Caco-2 (cell line): ENCODE data around the gene PLCB4. TPM values are rescaled to one million over a fixed set of nuclear protein-coding genes. Genes with fewer than 3 reads are reported as not detected.

Source experiments
- BruUV-seq: library from RNA; stranded (reverse); fragments of 400-500 nt; replicated peaks from 2 replicates; lab custom pipeline; 2021; lab: Mats Ljungman, UMichigan
- CTCF ChIA-PET: fragments of 300-600 bp; sonication (Branson Sonifier 250); formaldehyde crosslinking; loops from one replicate; lab custom pipeline; 2022; ENCODE audit warnings: antibody characterized with exemption; lab: Charles Lee
- POLR2A ChIA-PET: fragments of 300-600 bp; sonication (Branson Sonifier 250); formaldehyde crosslinking; loops from one replicate; lab custom pipeline; 2022; ENCODE audit warnings: antibody characterized with exemption; lab: Charles Lee
- DNase-seq, 2 experiments: peaks; one replicate each; pipeline versions ENCODE4 v3.0.0 to v3.0.0-alpha.2; 2020 to 2022
- H3K27me3 ChIP-seq: replicated peaks from 2 replicates; pipeline ENCODE4 v1.6.0; 2011; ENCODE audit warnings: low read length; ENCODE audit not compliant: control insufficient read depth, insufficient read depth
- H3K36me3 ChIP-seq: 2 replicates; pipeline ENCODE4 v1.5.1; 2011; ENCODE audit warnings: low read length; ENCODE audit not compliant: control insufficient read depth, insufficient read depth
- H3K4me1 ChIP-seq: fragments of 250-450 bp; sonication (Bioruptor Pico); 2 replicates; pipeline ENCODE4 v1.5.1; 2020; ENCODE audit warnings: mild to moderate bottlenecking
- H3K4me3 ChIP-seq: 2 replicates; pipeline ENCODE4 v1.5.1; 2011; ENCODE audit warnings: low read depth, mild to moderate bottlenecking, control low read depth, low read length
- H3K9me3 ChIP-seq: fragments of 250-450 bp; sonication (Bioruptor Pico); 2 replicates; pipeline ENCODE4 v1.5.1; 2020; ENCODE audit warnings: mild to moderate bottlenecking, moderate library complexity
- H3K27ac Mint-ChIP-seq: one replicate; pipeline ENCODE4 v1.8.0; 2022; ENCODE audit warnings: mixed read lengths; ENCODE audit not compliant: unreplicated experiment
- H3K27me3 Mint-ChIP-seq: one replicate; pipeline ENCODE4 v1.8.0; 2022; ENCODE audit warnings: mixed read lengths; ENCODE audit not compliant: insufficient read depth, unreplicated experiment
- H3K36me3 Mint-ChIP-seq: one replicate; pipeline ENCODE4 v1.8.0; 2022; ENCODE audit warnings: mild to moderate bottlenecking, mixed read lengths; ENCODE audit not compliant: insufficient read depth, unreplicated experiment
- H3K4me1 Mint-ChIP-seq: one replicate; pipeline ENCODE4 v1.8.0; 2022; ENCODE audit warnings: low read depth, mixed read lengths; ENCODE audit not compliant: unreplicated experiment
- H3K4me3 Mint-ChIP-seq: one replicate; pipeline ENCODE4 v1.8.0; 2022; ENCODE audit warnings: mild to moderate bottlenecking, moderate library complexity, mixed read lengths; ENCODE audit not compliant: unreplicated experiment
- H3K9me3 Mint-ChIP-seq: one replicate; pipeline ENCODE4 v1.8.0; 2022; ENCODE audit warnings: mixed read lengths; ENCODE audit not compliant: unreplicated experiment
- intact Hi-C: fragments of 100-400 bp; cut with micrococcal nuclease; formaldehyde crosslinking; loops from one replicate; pipeline ENCODE4 v1.10.0; 2022; ENCODE audit not compliant: unreplicated experiment
- total RNA-seq: library from RNA; stranded (reverse); gene quantifications from 2 replicates; pipeline ENCODE4 v1.2.3, GENCODE V29; 2022
- TF ChIP-seq, protein P1 (sequence below), 2 experiments: fragments of 200-600 bp in 1 of 2; IDR thresholded peaks; 1 replicate in 1 of 2; 2 replicates in 1 of 2; pipeline versions ENCODE4 v1.5.1 to v1.8.0; 2011 to 2022; ENCODE audit warnings: antibody characterized with exemption in 1 of 2, control low read depth in 1 of 2, inconsistent platforms in 1 of 2, low read depth in 1 of 2, low read length in 1 of 2, mild to moderate bottlenecking in 1 of 2, moderate library complexity in 1 of 2; ENCODE audit not compliant: insufficient read depth in 1 of 2, severe bottlenecking in 1 of 2, unreplicated experiment in 1 of 2

The PLCB4 gene
- total RNA-seq, 1 experiment from 2014 or later: 3.0 TPM

DNA sequence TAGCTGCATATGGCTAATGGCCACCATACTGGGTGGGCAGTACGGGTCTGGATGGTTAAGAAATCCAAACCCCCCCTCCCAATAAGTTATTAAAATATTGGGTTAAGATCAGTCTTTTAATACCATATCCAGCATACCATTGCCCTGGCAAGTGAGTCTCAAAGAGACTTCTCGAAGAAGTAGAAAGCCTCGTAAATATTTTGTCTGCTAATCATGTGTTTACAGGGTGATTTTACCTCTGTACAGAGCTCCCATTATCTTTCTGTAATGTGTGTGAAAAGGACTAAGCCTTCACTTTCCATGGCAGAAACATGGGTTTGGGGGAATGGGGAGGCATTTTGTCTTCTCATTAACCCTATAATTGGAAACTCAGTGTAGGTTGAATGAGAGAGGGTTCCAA lies 270.8 kb downstream of the PLCB4 start:
- H3K27me3 ChIP-seq: no peaks in the 10 kb centered on the region
- TF ChIP-seq, protein P1, sequence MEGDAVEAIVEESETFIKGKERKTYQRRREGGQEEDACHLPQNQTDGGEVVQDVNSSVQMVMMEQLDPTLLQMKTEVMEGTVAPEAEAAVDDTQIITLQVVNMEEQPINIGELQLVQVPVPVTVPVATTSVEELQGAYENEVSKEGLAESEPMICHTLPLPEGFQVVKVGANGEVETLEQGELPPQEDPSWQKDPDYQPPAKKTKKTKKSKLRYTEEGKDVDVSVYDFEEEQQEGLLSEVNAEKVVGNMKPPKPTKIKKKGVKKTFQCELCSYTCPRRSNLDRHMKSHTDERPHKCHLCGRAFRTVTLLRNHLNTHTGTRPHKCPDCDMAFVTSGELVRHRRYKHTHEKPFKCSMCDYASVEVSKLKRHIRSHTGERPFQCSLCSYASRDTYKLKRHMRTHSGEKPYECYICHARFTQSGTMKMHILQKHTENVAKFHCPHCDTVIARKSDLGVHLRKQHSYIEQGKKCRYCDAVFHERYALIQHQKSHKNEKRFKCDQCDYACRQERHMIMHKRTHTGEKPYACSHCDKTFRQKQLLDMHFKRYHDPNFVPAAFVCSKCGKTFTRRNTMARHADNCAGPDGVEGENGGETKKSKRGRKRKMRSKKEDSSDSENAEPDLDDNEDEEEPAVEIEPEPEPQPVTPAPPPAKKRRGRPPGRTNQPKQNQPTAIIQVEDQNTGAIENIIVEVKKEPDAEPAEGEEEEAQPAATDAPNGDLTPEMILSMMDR (IDR thresholded peaks at IDR 0.05; ENCODE audit: insufficient read depth in 1 of 2, low read depth in 1 of 2, low read length in 1 of 2, severe bottlenecking in 1 of 2, unreplicated experiment in 1 of 2): no peak
- CTCF ChIA-PET: no interaction called here
- no peaks in the 10 kb centered on the region for H3K9me3 Mint-ChIP-seq
- H3K9me3 ChIP-seq: no peaks in the 10 kb centered on the region
- no peaks in the 10 kb centered on the region for H3K4me1 ChIP-seq
- H3K4me1 Mint-ChIP-seq: no peaks in the 10 kb centered on the region
- POLR2A ChIA-PET: interaction anchor here (0.9 kb wide), 1 partner anchor 12 kb away, joined by 3 read pairs; no protein-coding TSS in a partner anchor
- no peak overlapping the region for H3K4me3 ChIP-seq
- H3K36me3 Mint-ChIP-seq: no peaks in the 10 kb centered on the region
- intact Hi-C loops: no loop called here
- H3K27me3 Mint-ChIP-seq: peaks cover 5% of the 10 kb centered on the region
- no peak for DNase-seq
- BruUV-seq: no TSS peak
- no peak overlapping the region for H3K27ac Mint-ChIP-seq
- no peaks in the 10 kb centered on the region for H3K36me3 ChIP-seq
- H3K4me3 Mint-ChIP-seq: no peak overlapping the region

DNA sequence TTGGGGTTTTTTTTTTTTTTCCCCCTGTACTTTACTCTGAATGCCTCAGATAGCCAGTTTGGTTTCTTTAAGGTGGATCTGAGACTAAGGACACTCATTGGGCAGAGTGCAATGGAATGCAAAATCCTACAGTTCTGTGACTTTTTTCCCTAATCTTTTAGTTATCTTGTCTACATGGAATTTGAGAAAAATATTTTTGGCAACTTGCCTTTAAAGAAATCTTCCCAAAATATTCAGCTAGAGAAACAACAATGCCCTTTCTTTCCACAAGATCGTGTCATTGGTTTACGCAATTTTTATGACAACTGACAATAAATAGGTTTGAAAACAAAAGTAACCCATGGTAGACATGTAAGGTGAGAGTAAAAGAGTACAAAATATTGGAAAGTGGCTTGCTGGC lies 273.8 kb downstream of the PLCB4 start:
- H3K9me3 Mint-ChIP-seq: no peaks in the 10 kb centered on the region
- no peaks in the 10 kb centered on the region for H3K36me3 ChIP-seq
- peaks cover 5% of the 10 kb centered on the region for H3K27me3 Mint-ChIP-seq
- intact Hi-C loops: no loop called here
- H3K4me3 ChIP-seq: no peak overlapping the region
- TF ChIP-seq, protein P1 (IDR thresholded peaks at IDR 0.05; ENCODE audit: insufficient read depth in 1 of 2, low read depth in 1 of 2, low read length in 1 of 2, severe bottlenecking in 1 of 2, unreplicated experiment in 1 of 2): no peak
- no peaks in the 10 kb centered on the region for H3K4me1 Mint-ChIP-seq
- no peak overlapping the region for H3K4me3 Mint-ChIP-seq
- no peaks in the 10 kb centered on the region for H3K27me3 ChIP-seq
- H3K36me3 Mint-ChIP-seq: no peaks in the 10 kb centered on the region
- peaks cover under 1% of the 10 kb centered on the region; the same call in 1 of the 2 replicates for H3K4me1 ChIP-seq
- DNase-seq: no peak
- H3K27ac Mint-ChIP-seq: no peak overlapping the region
- POLR2A ChIA-PET: interaction anchor here (0.7 kb wide), 1 partner anchor 241 kb away, joined by 4 read pairs; no protein-coding TSS in a partner anchor
- no TSS peak for BruUV-seq
- CTCF ChIA-PET: no interaction called here
- H3K9me3 ChIP-seq: no peaks in the 10 kb centered on the region

GRCh38 chr20:9344083-9344920 lies 275.4 kb downstream of the PLCB4 start:
- no peaks in the 10 kb centered on the region for H3K27me3 ChIP-seq
- TF ChIP-seq, protein P1 (IDR thresholded peaks at IDR 0.05; ENCODE audit: insufficient read depth in 1 of 2, low read depth in 1 of 2, low read length in 1 of 2, severe bottlenecking in 1 of 2, unreplicated experiment in 1 of 2): no peak
- no peak overlapping the region for H3K4me3 ChIP-seq
- H3K36me3 ChIP-seq: no peaks in the 10 kb centered on the region
- Mint-ChIP-seq H3K4me3 (no peak overlapping the region), H3K4me1 (no peaks in the 10 kb centered on the region), H3K27me3 (peaks cover 5% of the 10 kb centered on the region), H3K9me3 (no peaks in the 10 kb centered on the region), H3K27ac (no peak overlapping the region), H3K36me3 (no peaks in the 10 kb centered on the region)
- ChIA-PET POLR2A (no interaction called here), CTCF (interaction anchor here (0.7 kb wide), 1 partner anchor 9 kb away, joined by 3 read pairs; no protein-coding TSS in a partner anchor)
- H3K4me1 ChIP-seq: peaks cover 11% of the 10 kb centered on the region
- intact Hi-C loops: no loop called here
- no peak for DNase-seq
- H3K9me3 ChIP-seq: no peaks in the 10 kb centered on the region
- BruUV-seq: no TSS peak
